Measurements from ENCODE around the gene CTPS2.
"Not testable (repeated sequence)": the region's sequence is repeated elsewhere in the genome, so short reads cannot be mapped to it uniquely, and the experiment has no call there.

CTPS2 gene

DNA sequence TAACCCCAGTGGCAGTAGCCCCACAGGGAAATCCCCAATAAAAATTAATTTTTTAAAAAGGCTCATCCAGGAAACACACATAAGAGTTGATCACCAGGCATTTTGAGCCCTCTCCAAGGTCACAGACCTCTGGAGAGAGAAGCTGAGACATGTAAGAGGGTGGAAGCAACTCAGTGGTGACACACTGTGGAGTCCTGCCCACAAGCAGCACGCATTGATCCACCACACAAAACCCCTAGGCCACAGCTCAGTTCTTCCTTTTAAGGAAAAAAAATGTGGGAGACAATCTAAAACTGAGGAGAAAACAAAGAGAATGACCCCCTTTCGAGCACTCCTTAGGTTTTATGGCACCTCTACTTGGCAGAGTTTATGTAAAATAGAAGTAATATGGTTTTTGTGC is 134.3 kb downstream of the CTPS2 start:
- no peak overlapping the region for H3K4me2 ChIP-seq (ENCODE audit: low read length, poor library complexity, severe bottlenecking)
- H3K4me1 ChIP-seq (ENCODE audit: control insufficient read depth, insufficient read depth, low read depth, low read length): no peaks in the 10 kb centered on the region
- H3K18ac ChIP-seq (ENCODE audit: low read depth in 1 of 2, low read length in 2 of 2): no peak overlapping the region
- H3K4me3 ChIP-seq (ENCODE audit: insufficient read depth in 1 of 2, low read depth in 1 of 2, low read length in 2 of 2): no peak overlapping the region
- WGBS: no CpG with 5 or more reads among the region's 2 CpGs
- H2AK5ac ChIP-seq (ENCODE audit: low read length, severe bottlenecking): no peak overlapping the region
- DNase-seq: peak; percentile 42
- H3K27ac ChIP-seq (ENCODE audit: low read length, poor library complexity, severe bottlenecking): no peak overlapping the region
- H2BK12ac ChIP-seq (ENCODE audit: low read length in 2 of 2): no peak overlapping the region
- H4K8ac ChIP-seq (ENCODE audit: low read length): no peak overlapping the region
- H3K14ac ChIP-seq (ENCODE audit: low read length in 2 of 2): no peak overlapping the region
- no peaks in the 10 kb centered on the region for H3K79me1 ChIP-seq (replicated peaks; ENCODE audit: low read length, poor library complexity, severe bottlenecking)
- H2BK5ac ChIP-seq (ENCODE audit: low read depth, low read length, poor library complexity, severe bottlenecking): no peak overlapping the region
- H3K27me3 ChIP-seq (ENCODE audit: control insufficient read depth in 1 of 2, insufficient read depth in 1 of 2, low read length in 2 of 2): peaks cover 0 to 2% of the 10 kb centered on the region in 2 experiments
- no peak overlapping the region for H3K4ac ChIP-seq (ENCODE audit: low read depth in 1 of 2, low read length in 2 of 2)
- no peak overlapping the region for H3K23ac ChIP-seq (ENCODE audit: low read length in 2 of 2)
- peak overlapping the region; percentile 64 for H3K9ac ChIP-seq (ENCODE audit: low read length)
- no peak overlapping the region for H4K91ac ChIP-seq (ENCODE audit: low read length)
- H2AFZ ChIP-seq (ENCODE audit: low read depth, low read length): no peak overlapping the region
- no peaks in the 10 kb centered on the region for H3K36me3 ChIP-seq (ENCODE audit: control insufficient read depth in 1 of 2, insufficient read depth in 2 of 2, low read depth in 1 of 2, low read length in 2 of 2)
- peaks cover 8% of the 10 kb centered on the region for H3K9me3 ChIP-seq (ENCODE audit: control insufficient read depth, low read length)
- H2BK120ac ChIP-seq (ENCODE audit: low read depth, low read length): no peak overlapping the region
- no peak overlapping the region for H2BK15ac ChIP-seq (ENCODE audit: low read depth, poor library complexity, severe bottlenecking)

DNA sequence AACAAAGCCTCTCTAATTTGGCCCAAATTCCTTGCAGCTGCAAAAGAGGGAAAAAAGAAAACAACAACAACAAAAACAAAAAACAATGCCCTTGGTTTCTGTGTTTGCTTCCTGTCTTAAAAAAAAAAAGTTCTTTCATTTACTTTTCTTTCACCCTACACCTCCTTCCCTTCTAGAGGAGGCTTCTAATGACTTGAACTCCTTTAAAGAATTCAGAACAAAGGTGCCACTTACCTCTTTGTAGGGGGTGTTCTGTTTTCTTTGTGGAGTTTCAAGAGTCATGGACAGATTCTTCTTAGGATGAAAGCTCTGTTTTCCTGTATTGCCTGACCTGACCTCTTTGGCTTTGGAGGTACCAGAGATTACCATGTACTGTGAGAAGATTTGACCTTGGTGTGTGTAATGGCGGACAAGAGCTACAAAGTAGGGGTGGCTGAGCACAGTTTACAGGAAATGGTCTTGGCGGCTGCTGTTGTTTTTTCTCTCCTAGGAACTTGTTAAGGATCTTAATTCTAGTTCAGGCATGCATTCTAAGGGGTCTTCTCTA is 134.9 kb downstream of the CTPS2 start:
- Histone ChIP-seq H2BK5ac (ENCODE audit: low read depth, low read length, poor library complexity, severe bottlenecking) (no peak overlapping the region), H3K4me3 (ENCODE audit: insufficient read depth in 1 of 2, low read depth in 1 of 2, low read length in 2 of 2) (no peak overlapping the region)
- 100% methylated on average over 1 of the region's 2 CpGs for WGBS

DNA sequence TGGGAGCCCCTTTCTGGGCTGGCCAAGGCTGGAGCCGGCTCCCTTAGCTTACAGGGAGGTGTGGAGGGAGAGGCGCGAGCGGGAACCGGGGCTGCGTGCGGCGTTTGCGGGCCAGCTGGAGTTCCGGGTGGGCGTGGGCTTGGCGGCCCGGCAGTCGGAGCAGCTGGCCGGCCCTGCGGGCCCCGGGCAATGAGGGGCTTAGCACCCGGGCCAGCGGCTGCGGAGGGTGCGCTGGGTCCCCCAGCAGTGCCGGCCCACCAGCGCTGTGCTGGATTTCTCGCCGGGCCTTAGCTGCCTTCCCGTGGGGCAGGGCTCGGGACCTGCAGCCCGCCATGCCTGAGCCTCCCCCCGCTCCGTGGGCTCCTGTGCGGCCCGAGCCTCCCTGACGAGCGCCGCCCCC is 137.1 kb downstream of the CTPS2 start:
- H2BK12ac ChIP-seq (ENCODE audit: low read length in 2 of 2); H2BK15ac ChIP-seq (ENCODE audit: low read depth, poor library complexity, severe bottlenecking); H3K23ac ChIP-seq (ENCODE audit: low read length in 2 of 2); H2AK5ac ChIP-seq (ENCODE audit: low read length, severe bottlenecking); H3K18ac ChIP-seq (ENCODE audit: low read depth in 1 of 2, low read length in 2 of 2); H3K4me2 ChIP-seq (ENCODE audit: low read length, poor library complexity, severe bottlenecking); H3K27ac ChIP-seq (ENCODE audit: low read length, poor library complexity, severe bottlenecking); H2BK120ac ChIP-seq (ENCODE audit: low read depth, low read length); H3K4me1 ChIP-seq (ENCODE audit: control insufficient read depth, insufficient read depth, low read depth, low read length); H4K8ac ChIP-seq (ENCODE audit: low read length); H3K14ac ChIP-seq (ENCODE audit: low read length in 2 of 2); DNase-seq; H3K4me3 ChIP-seq (ENCODE audit: insufficient read depth in 1 of 2, low read depth in 1 of 2, low read length in 2 of 2); H2BK5ac ChIP-seq (ENCODE audit: low read depth, low read length, poor library complexity, severe bottlenecking); H3K9me3 ChIP-seq (ENCODE audit: control insufficient read depth, low read length); H4K91ac ChIP-seq (ENCODE audit: low read length); H3K9ac ChIP-seq (ENCODE audit: low read length); H3K79me1 ChIP-seq (replicated peaks; ENCODE audit: low read length, poor library complexity, severe bottlenecking); H2AFZ ChIP-seq (ENCODE audit: low read depth, low read length); H3K36me3 ChIP-seq (ENCODE audit: control insufficient read depth in 1 of 2, insufficient read depth in 2 of 2, low read depth in 1 of 2, low read length in 2 of 2); H3K4ac ChIP-seq (ENCODE audit: low read depth in 1 of 2, low read length in 2 of 2); H3K27me3 ChIP-seq (ENCODE audit: control insufficient read depth in 1 of 2, insufficient read depth in 1 of 2, low read length in 2 of 2): not testable (repeated sequence)
- 100% methylated on average over 16 of the region's 35 CpGs for WGBS

More for the DNA sequence above, 134.9 kb downstream of the CTPS2 start:
- Histone ChIP-seq H3K9ac (ENCODE audit: low read length) (no peak overlapping the region), H3K23ac (ENCODE audit: low read length in 2 of 2) (no peak overlapping the region), H3K79me1 (replicated peaks; ENCODE audit: low read length, poor library complexity, severe bottlenecking) (no peaks in the 10 kb centered on the region), H3K27me3 (ENCODE audit: control insufficient read depth in 1 of 2, insufficient read depth in 1 of 2, low read length in 2 of 2) (peaks cover 0 to 2% of the 10 kb centered on the region in 2 experiments), H3K27ac (ENCODE audit: low read length, poor library complexity, severe bottlenecking) (no peak overlapping the region), H4K91ac (ENCODE audit: low read length) (no peak overlapping the region), H2AK5ac (ENCODE audit: low read length, severe bottlenecking) (no peak overlapping the region), H4K8ac (ENCODE audit: low read length) (no peak overlapping the region), H2AFZ (ENCODE audit: low read depth, low read length) (no peak overlapping the region), H3K36me3 (ENCODE audit: control insufficient read depth in 1 of 2, insufficient read depth in 2 of 2, low read depth in 1 of 2, low read length in 2 of 2) (no peaks in the 10 kb centered on the region), H2BK120ac (ENCODE audit: low read depth, low read length) (no peak overlapping the region), H3K4ac (ENCODE audit: low read depth in 1 of 2, low read length in 2 of 2) (no peak overlapping the region), H2BK15ac (ENCODE audit: low read depth, poor library complexity, severe bottlenecking) (no peak overlapping the region), H3K4me2 (ENCODE audit: low read length, poor library complexity, severe bottlenecking) (no peak overlapping the region), H3K18ac (ENCODE audit: low read depth in 1 of 2, low read length in 2 of 2) (no peak overlapping the region), H3K14ac (ENCODE audit: low read length in 2 of 2) (no peak overlapping the region), H3K9me3 (ENCODE audit: control insufficient read depth, low read length) (peaks cover 8% of the 10 kb centered on the region), H3K4me1 (ENCODE audit: control insufficient read depth, insufficient read depth, low read depth, low read length) (no peaks in the 10 kb centered on the region), H2BK12ac (ENCODE audit: low read length in 2 of 2) (no peak overlapping the region)
- no peak for DNase-seq

DNA sequence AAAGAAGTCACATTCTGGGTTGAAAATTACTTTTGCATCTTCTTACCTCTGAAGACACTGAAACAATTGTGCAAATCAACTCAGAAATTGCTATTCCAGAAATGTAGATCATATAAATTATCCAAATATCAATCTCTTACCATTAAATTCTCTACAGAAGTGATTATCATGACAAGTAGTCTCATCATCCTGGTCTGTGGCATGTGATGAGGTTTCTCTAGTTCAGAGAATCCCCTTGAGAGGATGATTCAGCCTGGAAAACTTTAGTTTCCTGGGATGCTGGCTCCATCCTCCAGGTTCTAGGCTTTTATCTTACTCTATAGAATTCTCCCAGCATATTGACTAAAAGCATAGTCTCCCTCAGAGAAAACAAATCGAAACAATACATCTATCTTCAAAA is 138.7 kb downstream of the CTPS2 start:
- no peaks in the 10 kb centered on the region for H3K4me1 ChIP-seq (ENCODE audit: control insufficient read depth, insufficient read depth, low read depth, low read length)
- H3K14ac ChIP-seq (ENCODE audit: low read length in 2 of 2): no peak overlapping the region
- no peak overlapping the region for H2BK5ac ChIP-seq (ENCODE audit: low read depth, low read length, poor library complexity, severe bottlenecking)
- H3K23ac ChIP-seq (ENCODE audit: low read length in 2 of 2): no peak overlapping the region
- no peak overlapping the region for H2BK15ac ChIP-seq (ENCODE audit: low read depth, poor library complexity, severe bottlenecking)
- WGBS: 70% methylated on average over 1 of the region's 1 CpG
- H3K9me3 ChIP-seq (ENCODE audit: control insufficient read depth, low read length): no peaks in the 10 kb centered on the region
- H3K36me3 ChIP-seq (ENCODE audit: control insufficient read depth in 1 of 2, insufficient read depth in 2 of 2, low read depth in 1 of 2, low read length in 2 of 2): no peaks in the 10 kb centered on the region
- no peak overlapping the region for H4K8ac ChIP-seq (ENCODE audit: low read length)
- no peak overlapping the region for H3K4me2 ChIP-seq (ENCODE audit: low read length, poor library complexity, severe bottlenecking)
- H3K27me3 ChIP-seq (ENCODE audit: control insufficient read depth in 1 of 2, insufficient read depth in 1 of 2, low read length in 2 of 2): peaks cover 0 to 3% of the 10 kb centered on the region in 2 experiments
- H3K27ac ChIP-seq (ENCODE audit: low read length, poor library complexity, severe bottlenecking): no peak overlapping the region
- no peak overlapping the region for H3K4me3 ChIP-seq (ENCODE audit: insufficient read depth in 1 of 2, low read depth in 1 of 2, low read length in 2 of 2)
- no peaks in the 10 kb centered on the region for H3K79me1 ChIP-seq (replicated peaks; ENCODE audit: low read length, poor library complexity, severe bottlenecking)
- H2AFZ ChIP-seq (ENCODE audit: low read depth, low read length): no peak overlapping the region
- H3K4ac ChIP-seq (ENCODE audit: low read depth in 1 of 2, low read length in 2 of 2): no peak overlapping the region
- H2AK5ac ChIP-seq (ENCODE audit: low read length, severe bottlenecking): no peak overlapping the region
- no peak overlapping the region for H2BK120ac ChIP-seq (ENCODE audit: low read depth, low read length)
- peak overlapping the region; percentile 43 for H3K9ac ChIP-seq (ENCODE audit: low read length)
- peak; percentile 66 for DNase-seq
- H4K91ac ChIP-seq (ENCODE audit: low read length): no peak overlapping the region
- H3K18ac ChIP-seq (ENCODE audit: low read depth in 1 of 2, low read length in 2 of 2): no peak overlapping the region
- H2BK12ac ChIP-seq (ENCODE audit: low read length in 2 of 2): no peak overlapping the region
